Brain microvascular endothelial cell (primary cell): ENCODE measurements around the gene WASF3.
A peak's percentile ranks its signal among the peaks of the same experiment; 100 is the strongest.

Experiments
- DNase-seq: peaks from one replicate; pipeline ENCODE4 v3.0.0-alpha.2; 2020
- H3K27ac ChIP-seq: fragments of 250-450 bp; sonication (Bioruptor Pico); 2 replicates; pipeline ENCODE4 v1.5.1; 2020; ENCODE audit warnings: mild to moderate bottlenecking, moderate library complexity
- H3K27me3 ChIP-seq: fragments of 250-450 bp; sonication (Bioruptor Pico); replicated peaks from 2 replicates; pipeline ENCODE4 v1.5.1; 2020; ENCODE audit warnings: mild to moderate bottlenecking
- H3K36me3 ChIP-seq: fragments of 250-450 bp; sonication (Bioruptor Pico); replicated peaks from 2 replicates; pipeline ENCODE4 v1.5.1; 2020; ENCODE audit warnings: mild to moderate bottlenecking
- H3K4me3 ChIP-seq: 2 replicates; pipeline ENCODE4 v1.5.1; 2011; ENCODE audit warnings: low read depth, mild to moderate bottlenecking, control low read depth, low read length, moderate library complexity
- CTCF ChIP-seq: IDR thresholded peaks from 2 replicates; pipeline ENCODE4 v1.5.1; 2011; ENCODE audit warnings: low read depth, mild to moderate bottlenecking, moderate library complexity, low read length, control low read depth, inconsistent platforms; ENCODE audit errors: missing control alignments
- in situ Hi-C: cut with HindIII; loops from 2 replicates; pipeline ENCODE4 v1.10.0; 2017; ENCODE audit warnings: low sequenced_read_pairs, low pct_ligation_motif_present

Gene WASF3

DNA sequence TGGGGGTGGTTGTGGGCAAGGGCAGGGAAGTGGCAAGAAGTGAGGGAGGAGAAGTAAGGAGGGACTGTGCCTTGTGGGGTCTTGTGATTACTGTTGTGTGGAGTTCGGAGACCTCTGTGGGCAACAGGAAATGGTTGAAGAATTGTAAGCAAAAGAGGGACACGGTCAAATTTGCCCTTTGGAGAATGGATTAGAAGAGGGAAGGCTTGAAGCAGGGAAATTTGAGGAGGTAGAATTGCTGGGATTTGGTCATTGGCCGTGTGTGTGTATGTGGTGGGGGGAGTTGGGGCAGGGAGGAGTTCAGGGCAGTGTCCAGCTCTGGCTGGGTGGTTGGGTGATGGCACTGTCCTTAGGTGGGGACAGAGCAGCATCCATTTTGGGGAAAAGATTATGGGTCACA lies 3.6 kb downstream of the WASF3 start:
- Histone ChIP-seq H3K27ac (no peak overlapping the region), H3K4me3 (no peak overlapping the region), H3K36me3 (no peaks in the 10 kb centered on the region), H3K27me3 (no peaks in the 10 kb centered on the region)
- DNase-seq = no peak
- TF ChIP-seq CTCF = no peak
- in situ Hi-C loops = no loop called here

DNA sequence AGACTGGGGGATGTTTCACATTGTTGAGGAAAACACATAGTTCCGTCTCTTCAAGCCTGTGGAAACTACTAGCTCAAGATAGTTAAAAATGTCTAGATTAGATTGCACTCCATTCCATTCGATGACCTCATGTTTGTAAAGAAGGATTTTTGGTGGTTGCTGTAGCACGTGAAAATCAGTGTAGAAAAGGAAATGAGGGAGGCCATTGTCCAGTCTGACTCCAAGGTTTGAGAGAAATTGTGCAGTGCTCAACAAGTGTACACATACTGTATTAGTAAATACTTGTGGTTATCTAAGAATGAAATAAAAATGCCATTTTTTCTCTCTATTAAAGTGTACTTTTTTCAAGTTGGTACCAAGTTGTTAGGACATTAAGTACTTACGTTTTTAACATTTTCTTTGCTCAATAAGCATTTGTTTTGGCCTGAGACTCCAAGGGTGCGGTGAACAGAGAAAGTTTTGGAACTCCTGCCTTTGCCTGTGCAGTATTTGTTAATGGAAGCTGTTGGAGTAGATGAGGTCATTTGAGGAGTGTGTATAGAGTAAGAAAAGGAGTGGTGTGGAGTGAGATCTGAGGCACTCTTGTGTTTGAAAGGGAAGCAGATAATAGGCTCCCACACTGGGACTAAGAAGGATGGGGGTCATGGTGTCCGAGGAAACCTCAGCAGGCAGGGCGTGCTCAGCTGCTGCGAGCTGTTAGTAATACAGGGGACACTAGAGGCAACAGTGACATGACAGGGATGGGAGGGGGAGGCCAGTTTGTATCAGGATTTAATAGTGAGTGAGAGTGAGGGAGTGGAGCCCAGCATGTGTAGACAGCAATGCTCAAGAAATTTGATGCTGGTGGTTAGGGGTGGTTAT lies 4.4 kb downstream of the WASF3 start:
- in situ Hi-C loops = no loop called here
- TF ChIP-seq CTCF = no peak
- Histone ChIP-seq H3K27me3 (no peaks in the 10 kb centered on the region), H3K4me3 (no peak overlapping the region), H3K36me3 (no peaks in the 10 kb centered on the region), H3K27ac (no peak overlapping the region)
- DNase-seq = peak; percentile 53

DNA sequence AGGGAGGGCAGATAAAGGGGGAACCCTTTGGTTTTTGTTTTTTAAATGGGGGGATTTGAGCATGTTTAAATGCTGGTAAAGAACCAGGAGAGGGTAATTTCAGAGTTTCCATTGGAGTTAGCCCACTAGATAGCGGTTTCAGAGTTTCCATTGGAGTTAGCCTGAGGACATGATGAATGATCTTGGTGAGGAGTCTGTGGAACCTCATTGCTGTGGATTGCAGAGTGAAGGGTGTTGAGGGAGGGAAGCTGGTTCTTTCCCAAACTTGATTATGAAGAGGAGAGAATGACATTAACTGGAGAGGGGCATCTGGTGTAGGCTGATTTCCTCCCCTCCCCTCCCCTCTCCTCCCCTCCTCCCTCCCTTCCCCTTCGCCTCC lies 5.0 kb downstream of the WASF3 start:
- H3K4me3 ChIP-seq = no peak overlapping the region
- no peak for TF ChIP-seq CTCF

DNA sequence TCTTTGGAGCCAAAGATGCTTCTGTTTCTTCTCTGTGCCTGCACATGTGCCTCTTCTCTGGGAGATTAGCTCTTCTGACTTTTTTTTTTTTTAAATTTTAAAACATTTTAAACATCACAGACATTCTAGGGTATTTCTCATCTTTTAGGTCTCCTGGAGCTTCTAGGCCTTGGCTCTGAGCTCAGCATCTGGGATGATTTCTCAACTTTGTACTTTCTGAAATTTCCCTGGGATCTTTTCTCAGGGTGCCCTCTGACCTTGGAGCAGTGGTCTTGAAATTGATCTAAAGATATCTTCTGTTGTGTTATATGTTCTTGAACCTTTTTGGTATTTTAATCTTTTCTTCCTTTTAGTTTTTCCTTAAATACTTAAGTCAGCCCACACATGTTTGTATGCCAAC lies 6.2 kb downstream of the WASF3 start:
- Histone ChIP-seq H3K4me3 (no peak overlapping the region), H3K36me3 (no peaks in the 10 kb centered on the region), H3K27ac (no peak overlapping the region), H3K27me3 (no peaks in the 10 kb centered on the region)
- DNase-seq = no peak
- in situ Hi-C loops = no loop called here
- no peak for TF ChIP-seq CTCF

More for the DNA sequence above, 5.0 kb downstream of the WASF3 start:
- Histone ChIP-seq H3K27ac (no peak overlapping the region), H3K27me3 (no peaks in the 10 kb centered on the region), H3K36me3 (no peaks in the 10 kb centered on the region)
- in situ Hi-C loops = no loop called here
- no peak for DNase-seq

- H3K4me3 ChIP-seq = no peak overlapping the region
- no peak overlapping the region for H3K27ac ChIP-seq
- H3K27me3 ChIP-seq = no peaks in the 10 kb centered on the region
- H3K36me3 ChIP-seq = no peaks in the 10 kb centered on the region
- TF ChIP-seq CTCF = no peak
- in situ Hi-C loops = no loop called here
- DNase-seq = no peak
Measured at GRCh38 chr13:26568132-26568815, 10.8 kb downstream of the WASF3 start.
